ENCODE measurements around the gene PRKAR2B.

Gene PRKAR2B

DNA sequence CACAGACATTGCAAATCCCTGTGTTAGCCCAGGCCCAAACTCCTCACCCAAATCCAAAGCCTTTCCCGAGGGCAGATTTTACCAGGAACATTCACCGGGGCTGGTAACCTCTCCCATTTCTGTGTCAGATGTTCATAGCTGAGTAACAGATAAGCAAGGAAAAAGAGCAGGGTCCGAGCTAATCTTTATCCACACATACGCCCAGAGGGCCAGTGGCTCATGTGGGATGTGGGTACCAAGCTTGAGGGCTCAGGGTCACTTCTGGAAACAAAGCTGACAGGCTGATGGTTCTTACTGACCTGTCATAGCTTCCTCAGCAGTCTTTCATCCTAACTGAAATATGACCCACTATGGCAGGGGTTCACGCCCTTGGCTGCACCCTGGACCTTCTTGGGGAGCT is 164.1 kb downstream of the PRKAR2B start:
- no peak for DNase-seq (ENCODE audit: insufficient read length, low spot score)
- TF ChIP-seq, protein P1, sequence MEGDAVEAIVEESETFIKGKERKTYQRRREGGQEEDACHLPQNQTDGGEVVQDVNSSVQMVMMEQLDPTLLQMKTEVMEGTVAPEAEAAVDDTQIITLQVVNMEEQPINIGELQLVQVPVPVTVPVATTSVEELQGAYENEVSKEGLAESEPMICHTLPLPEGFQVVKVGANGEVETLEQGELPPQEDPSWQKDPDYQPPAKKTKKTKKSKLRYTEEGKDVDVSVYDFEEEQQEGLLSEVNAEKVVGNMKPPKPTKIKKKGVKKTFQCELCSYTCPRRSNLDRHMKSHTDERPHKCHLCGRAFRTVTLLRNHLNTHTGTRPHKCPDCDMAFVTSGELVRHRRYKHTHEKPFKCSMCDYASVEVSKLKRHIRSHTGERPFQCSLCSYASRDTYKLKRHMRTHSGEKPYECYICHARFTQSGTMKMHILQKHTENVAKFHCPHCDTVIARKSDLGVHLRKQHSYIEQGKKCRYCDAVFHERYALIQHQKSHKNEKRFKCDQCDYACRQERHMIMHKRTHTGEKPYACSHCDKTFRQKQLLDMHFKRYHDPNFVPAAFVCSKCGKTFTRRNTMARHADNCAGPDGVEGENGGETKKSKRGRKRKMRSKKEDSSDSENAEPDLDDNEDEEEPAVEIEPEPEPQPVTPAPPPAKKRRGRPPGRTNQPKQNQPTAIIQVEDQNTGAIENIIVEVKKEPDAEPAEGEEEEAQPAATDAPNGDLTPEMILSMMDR (IDR thresholded peaks at IDR 0.05; ENCODE audit: insufficient read depth, missing control alignments): no peak
- no peak for FAIRE-seq

DNA sequence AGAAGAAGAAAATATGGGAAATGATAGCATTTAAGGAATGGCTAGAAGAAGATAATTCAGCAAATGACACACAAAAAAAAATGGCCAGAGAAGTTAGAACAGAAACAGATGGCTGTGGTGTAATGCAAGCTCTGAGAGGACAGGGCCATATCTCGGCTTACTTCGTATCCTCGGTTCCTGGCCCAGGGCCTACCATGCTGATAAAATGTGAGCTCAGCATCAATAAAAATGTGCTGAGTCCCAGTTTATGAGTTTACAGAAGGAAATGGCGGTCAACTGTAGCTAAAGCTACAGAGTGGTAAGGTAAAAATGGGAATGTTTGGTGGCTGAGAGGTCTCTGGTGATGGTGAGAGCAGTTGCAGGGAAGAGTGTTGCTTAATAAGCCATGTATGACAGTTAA is 165.1 kb downstream of the PRKAR2B start:
- TF ChIP-seq, protein P1 (IDR thresholded peaks at IDR 0.05; ENCODE audit: insufficient read depth, missing control alignments): no peak
- FAIRE-seq (no peak), DNase-seq (ENCODE audit: insufficient read length, low spot score) (no peak)

DNA sequence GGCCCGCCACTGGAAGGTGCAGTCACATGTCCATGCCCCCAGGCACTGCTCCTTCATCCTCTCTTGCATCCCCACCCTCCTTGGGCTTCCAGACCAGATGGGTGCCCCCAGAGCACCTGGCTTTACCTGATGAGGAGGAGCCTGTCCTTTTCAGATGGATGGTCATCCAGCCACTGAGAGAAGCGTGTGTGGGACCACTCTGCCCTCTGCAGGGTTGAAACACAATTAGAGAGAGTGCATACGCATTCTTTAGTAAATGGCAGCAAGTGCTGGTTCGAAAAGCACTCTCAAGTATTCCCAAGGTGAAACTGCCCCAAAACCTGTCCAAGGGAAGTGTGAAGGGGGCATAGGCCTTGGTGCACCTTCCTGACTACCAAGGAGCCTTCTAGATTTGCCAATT is 165.9 kb downstream of the PRKAR2B start:
- DNase-seq (ENCODE audit: insufficient read length, low spot score) (no peak), FAIRE-seq (no peak)
- TF ChIP-seq, protein P1 (IDR thresholded peaks at IDR 0.05; ENCODE audit: insufficient read depth, missing control alignments): no peak

All from D721Med (cell line).